ENCODE measurements around the gene TRABD2B.

The TRABD2B gene

DNA sequence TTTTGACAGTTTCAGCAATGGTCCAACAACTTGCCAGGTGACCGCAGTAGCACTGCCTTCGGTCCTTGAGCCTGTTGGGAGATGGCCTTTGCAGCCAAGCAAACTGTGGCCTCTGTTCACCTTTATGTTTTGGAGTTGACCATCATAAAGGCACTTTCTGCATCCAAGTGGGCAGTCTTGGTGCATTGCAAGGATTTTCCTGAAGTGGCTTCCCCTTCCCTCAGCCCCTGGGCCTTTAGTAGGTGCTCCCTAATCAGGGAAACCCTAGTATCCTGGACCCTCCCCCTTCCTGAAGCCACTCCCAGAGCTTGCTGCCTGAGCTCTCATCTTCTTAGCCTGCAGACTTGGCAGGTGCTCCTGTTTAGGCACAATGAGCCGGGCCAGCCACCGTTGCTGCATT, 140.2 kb downstream of the TRABD2B start:
- TF ChIP-seq, protein P1, sequence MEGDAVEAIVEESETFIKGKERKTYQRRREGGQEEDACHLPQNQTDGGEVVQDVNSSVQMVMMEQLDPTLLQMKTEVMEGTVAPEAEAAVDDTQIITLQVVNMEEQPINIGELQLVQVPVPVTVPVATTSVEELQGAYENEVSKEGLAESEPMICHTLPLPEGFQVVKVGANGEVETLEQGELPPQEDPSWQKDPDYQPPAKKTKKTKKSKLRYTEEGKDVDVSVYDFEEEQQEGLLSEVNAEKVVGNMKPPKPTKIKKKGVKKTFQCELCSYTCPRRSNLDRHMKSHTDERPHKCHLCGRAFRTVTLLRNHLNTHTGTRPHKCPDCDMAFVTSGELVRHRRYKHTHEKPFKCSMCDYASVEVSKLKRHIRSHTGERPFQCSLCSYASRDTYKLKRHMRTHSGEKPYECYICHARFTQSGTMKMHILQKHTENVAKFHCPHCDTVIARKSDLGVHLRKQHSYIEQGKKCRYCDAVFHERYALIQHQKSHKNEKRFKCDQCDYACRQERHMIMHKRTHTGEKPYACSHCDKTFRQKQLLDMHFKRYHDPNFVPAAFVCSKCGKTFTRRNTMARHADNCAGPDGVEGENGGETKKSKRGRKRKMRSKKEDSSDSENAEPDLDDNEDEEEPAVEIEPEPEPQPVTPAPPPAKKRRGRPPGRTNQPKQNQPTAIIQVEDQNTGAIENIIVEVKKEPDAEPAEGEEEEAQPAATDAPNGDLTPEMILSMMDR (IDR thresholded peaks at IDR 0.05; ENCODE audit: control extremely low read depth, extremely low read depth, low read depth, missing control alignments) = no peak
- no peak for DNase-seq (ENCODE audit: extremely low spot score)
- CTCF ChIA-PET = no interaction called here
- POLR2A ChIA-PET = no interaction called here

DNA sequence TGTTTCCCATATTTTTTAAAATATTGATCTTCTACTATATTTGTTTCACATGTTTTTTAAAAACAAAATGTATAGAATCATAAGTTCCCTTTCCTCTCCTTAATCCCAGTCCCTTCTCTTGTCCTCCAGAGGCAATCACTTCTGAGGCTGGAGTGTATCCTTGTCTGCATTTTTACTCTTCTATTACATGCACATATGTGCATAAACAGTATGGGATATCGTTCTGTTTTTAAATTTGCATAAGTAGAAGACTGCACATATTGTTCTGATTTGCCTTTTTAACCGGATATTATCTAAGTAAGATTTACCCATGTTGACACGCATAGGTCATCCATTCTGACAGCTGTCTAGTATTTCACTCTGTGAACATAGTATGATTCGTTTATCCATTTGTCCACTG, 142.0 kb downstream of the TRABD2B start:
- CTCF ChIA-PET = no interaction called here
- no peak for DNase-seq (ENCODE audit: extremely low spot score)
- TF ChIP-seq, protein P1 (IDR thresholded peaks at IDR 0.05; ENCODE audit: control extremely low read depth, extremely low read depth, low read depth, missing control alignments) = no peak
- POLR2A ChIA-PET = no interaction called here

DNA sequence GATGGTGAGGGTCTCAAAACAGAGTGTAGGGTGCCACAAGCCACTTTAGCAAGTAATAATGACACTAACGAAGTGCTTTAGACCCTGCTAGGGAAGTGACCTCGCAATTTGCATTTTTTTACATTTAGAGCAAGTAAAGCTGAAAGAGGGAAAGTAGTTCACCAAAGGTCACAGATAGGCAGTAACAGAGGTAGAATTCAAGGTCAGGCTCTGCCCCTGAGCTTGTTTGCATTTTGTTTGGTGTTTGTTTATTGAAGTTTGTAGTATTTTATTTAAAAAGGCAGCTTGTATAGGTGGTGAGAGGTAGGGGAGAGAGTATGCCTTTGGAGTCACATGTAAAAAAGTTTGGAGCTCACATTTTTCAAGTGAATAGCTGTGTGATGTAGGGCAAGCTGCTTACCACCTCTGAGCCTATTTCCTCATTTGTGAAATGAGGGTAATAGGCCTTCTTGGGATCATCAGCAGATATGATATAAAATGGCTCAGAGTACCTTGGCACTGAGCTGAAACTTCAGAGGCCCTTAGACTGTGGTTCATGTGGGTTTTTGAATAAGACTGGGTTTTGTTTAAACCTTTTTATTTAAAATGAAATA, 142.5 kb downstream of the TRABD2B start:
- no peak for DNase-seq (ENCODE audit: extremely low spot score)
- TF ChIP-seq, protein P1 (IDR thresholded peaks at IDR 0.05; ENCODE audit: control extremely low read depth, extremely low read depth, low read depth, missing control alignments) = no peak
- ChIA-PET POLR2A (no interaction called here), CTCF (interaction anchor here (1.1 kb wide), 1 partner anchor 35 kb away, joined by 3 read pairs; no protein-coding TSS in a partner anchor)

DNA sequence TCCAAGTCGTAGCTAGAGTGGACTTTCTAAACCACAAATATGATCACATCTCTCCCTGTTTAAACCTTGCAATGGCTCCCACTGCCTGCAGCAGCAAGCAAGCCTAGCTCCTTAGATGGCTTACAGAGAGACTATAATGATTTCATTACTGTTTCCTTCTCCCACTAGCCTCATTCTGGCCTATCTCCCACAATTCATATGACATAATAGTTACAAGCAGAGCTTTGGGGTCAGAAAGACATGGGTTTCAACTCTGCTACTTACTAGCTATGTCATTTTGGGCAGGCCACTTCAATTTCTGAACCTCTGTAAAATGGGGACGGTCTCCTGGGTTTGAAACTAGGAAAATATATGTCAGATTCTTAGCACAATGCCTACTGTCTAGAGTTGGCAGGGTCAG, 143.3 kb downstream of the TRABD2B start:
- TF ChIP-seq, protein P1 (IDR thresholded peaks at IDR 0.05; ENCODE audit: control extremely low read depth, extremely low read depth, low read depth, missing control alignments) = no peak
- ChIA-PET POLR2A (no interaction called here), CTCF (interaction anchor here (1.1 to 1.2 kb wide), 2 partner anchors 23 to 36 kb away, joined by 3 read pairs; no protein-coding TSS in a partner anchor)
- DNase-seq (ENCODE audit: extremely low spot score) = no peak

DNA sequence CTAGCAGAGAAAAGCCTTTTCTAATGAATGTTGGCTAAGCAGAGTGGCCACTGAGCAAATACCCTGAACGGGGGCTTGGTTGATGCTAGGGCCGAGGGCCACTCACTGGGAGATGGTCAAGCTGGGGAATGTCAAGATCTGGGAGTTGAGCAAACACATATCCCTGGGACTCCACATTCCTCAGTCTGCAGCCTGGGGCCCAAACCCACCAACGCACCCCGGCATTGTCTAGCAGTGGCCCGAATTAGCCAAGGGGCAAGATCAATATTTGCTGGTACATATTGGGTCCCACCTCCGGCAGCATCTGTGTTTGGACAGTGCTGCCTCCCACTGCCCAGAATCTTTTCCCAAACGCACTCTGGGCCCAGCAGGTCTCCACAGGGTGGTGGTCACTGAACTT, 144.1 kb downstream of the TRABD2B start:
- CTCF ChIA-PET = interaction anchor here (1.2 kb wide), 1 partner anchor 24 kb away, joined by 3 read pairs; no protein-coding TSS in a partner anchor
- POLR2A ChIA-PET = no interaction called here

DNA sequence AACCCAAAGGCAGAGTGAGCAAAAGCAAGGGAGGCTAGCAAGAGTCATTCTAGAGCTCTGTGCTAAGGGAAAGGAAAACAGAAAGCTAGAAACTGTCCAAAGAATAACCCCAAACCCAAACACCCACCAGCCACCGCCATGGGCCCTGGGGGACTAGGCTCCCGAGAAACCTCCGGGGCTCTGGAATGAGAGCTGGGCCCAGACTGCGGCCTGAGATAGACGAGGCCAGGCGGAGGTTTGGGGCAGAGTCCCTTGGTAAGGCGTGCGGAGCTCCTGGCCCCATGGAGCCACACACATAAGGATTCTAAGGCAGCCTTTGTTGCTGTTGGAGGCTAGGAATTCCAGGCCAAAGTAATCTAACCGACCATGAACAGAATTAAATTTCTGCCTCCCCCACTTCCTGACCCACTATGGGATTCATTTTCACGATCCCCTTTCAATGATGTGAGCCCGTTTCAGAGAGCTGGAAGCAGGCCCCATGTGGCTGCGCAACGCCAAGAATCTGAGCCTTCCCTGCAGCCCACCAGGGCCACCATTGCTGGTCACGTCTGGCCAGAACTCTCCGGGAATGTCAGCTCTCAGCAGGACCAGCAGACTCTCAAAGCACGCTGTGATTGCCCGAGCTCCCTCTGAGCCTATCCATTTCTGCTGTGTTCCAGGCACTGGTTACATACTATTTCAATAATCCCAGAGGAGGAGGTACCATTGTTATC, 145.0 kb downstream of the TRABD2B start:
- TF ChIP-seq, protein P1 (IDR thresholded peaks at IDR 0.05; ENCODE audit: control extremely low read depth, extremely low read depth, low read depth, missing control alignments) = no peak
- no peak for DNase-seq (ENCODE audit: extremely low spot score)
- POLR2A ChIA-PET = no interaction called here
- CTCF ChIA-PET = interaction anchor here (1.2 to 1.9 kb wide), 2 partner anchors 10 to 19 kb away, joined by 3 to 6 read pairs; no protein-coding TSS in a partner anchor

More for the DNA sequence above, 144.1 kb downstream of the TRABD2B start:
- DNase-seq (ENCODE audit: extremely low spot score) = no peak
- TF ChIP-seq, protein P1 (IDR thresholded peaks at IDR 0.05; ENCODE audit: control extremely low read depth, extremely low read depth, low read depth, missing control alignments) = no peak

All from GM10248 (cell line).